Gastroesophageal sphincter (tissue), 4 donors: Measurements from ENCODE around the gene CCDC167. TPM values are rescaled to one million over a fixed set of nuclear protein-coding genes. Genes with fewer than 3 reads are reported as not detected.

Source experiments
- ATAC-seq: fragments of 150-250 bp; one replicate; pipeline ENCODE4 v1.9.1; 2016; ENCODE audit warnings: mild to moderate bottlenecking, moderate library complexity
- H3K27ac ChIP-seq, 4 donors: fragments of 200-600 bp; sonication (generic) in 3 of 4; 1 replicate in 3 of 4; 2 replicates in 1 of 4; pipeline ENCODE4 v1.5.1; 2016 to 2019
- H3K27me3 ChIP-seq: fragments of 200-600 bp; sonication (generic); one replicate; pipeline ENCODE4 v1.5.1; 2019
- H3K36me3 ChIP-seq, 2 donors: fragments of 200-600 bp; sonication (generic); one replicate each; pipeline ENCODE4 v1.5.1; 2019; ENCODE audit warnings: control low read depth in 1 of 2
- H3K4me1 ChIP-seq, 3 donors: fragments of 200-600 bp; sonication (generic); 1 replicate in 2 of 3; 2 replicates in 1 of 3; pipeline ENCODE4 v1.5.1; 2016 to 2019; ENCODE audit warnings: control low read depth in 2 of 3
- H3K4me3 ChIP-seq, 2 donors: fragments of 200-600 bp; sonication (generic); one replicate each; pipeline ENCODE4 v1.5.1; 2019; ENCODE audit warnings: mild to moderate bottlenecking in 1 of 2, moderate library complexity in 1 of 2
- H3K9me3 ChIP-seq, 3 donors: fragments of 200-600 bp; sonication (generic); one replicate each; pipeline ENCODE4 v1.5.1; 2017 to 2019; ENCODE audit warnings: control low read depth in 2 of 3
- CTCF ChIP-seq, 4 experiments: fragments of 200-600 bp in 2 of 4; fragments of 450-650 bp in 2 of 4; sonication (generic) in 1 of 4; IDR thresholded peaks; one replicate each; pipeline ENCODE4 v1.5.1; 2017 to 2019; ENCODE audit warnings: antibody characterized with exemption in 4 of 4, mild to moderate bottlenecking in 2 of 4, moderate library complexity in 2 of 4
- EP300 ChIP-seq: sonication (generic); formaldehyde crosslinking; IDR thresholded peaks from one replicate; pipeline ENCODE4 v1.6.1; 2017; ENCODE audit warnings: antibody characterized with exemption, mild to moderate bottlenecking
- POLR2A ChIP-seq, 2 donors: fragments of 450-650 bp; IDR thresholded peaks; one replicate each; pipeline ENCODE4 v1.6.1; 2017; ENCODE audit warnings: antibody characterized with exemption in 2 of 2, mild to moderate bottlenecking in 2 of 2, moderate library complexity in 1 of 2
- POLR2AphosphoS5 ChIP-seq: sonication (generic); formaldehyde crosslinking; IDR thresholded peaks from one replicate; pipeline ENCODE4 v1.6.1; 2017; ENCODE audit warnings: antibody characterized with exemption
- WGBS, 2 donors: methylation state at CpG; one replicate each; pipeline ENCODE4 v1.1.5; 2018; ENCODE audit warnings: low coverage in 1 of 2; 5-methylcytosine and 5-hydroxymethylcytosine counted together
- total RNA-seq, 4 donors: library from RNA; depleted of rRNA; stranded (reverse); fragments of >200 nt; gene quantifications; one replicate each; pipeline ENCODE4 v1.1.0, GENCODE V29; 2016

The CCDC167 gene
- total RNA-seq, 4 donors from 2014 or later, result 10.6 to 16.2 (median 14.3) TPM

- Histone ChIP-seq H3K27ac (no peak overlapping the region), H3K9me3 (no peaks in the 10 kb centered on the region), H3K4me1 (peaks cover 0 to 26% (median 0%) of the 10 kb centered on the region in 3 donors), H3K27me3 (no peaks in the 10 kb centered on the region), H3K36me3 (peaks cover 0 to 4% of the 10 kb centered on the region in 2 donors), H3K4me3 (no peak overlapping the region)
- WGBS, 2 donors, result 67% methylated on average over 1 of the region's 5 CpGs; no CpG with 5 or more reads in 1 of the 2 donors
- TF ChIP-seq POLR2AphosphoS5 (no peak), EP300 (no peak), POLR2A (IDR thresholded peaks at IDR 0.05) (no peak), CTCF (IDR thresholded peaks at IDR 0.05) (no peak)
- ATAC-seq, result no peak
Measured at GRCh38 chr6:37491830-37492208, 7.9 kb downstream of the CCDC167 start.

GRCh38 chr6:37491171-37491829 lies 8.4 kb downstream of the CCDC167 start:
- Histone ChIP-seq H3K4me1 (peaks cover 0 to 26% (median 0%) of the 10 kb centered on the region in 3 donors), H3K36me3 (peaks cover 0 to 8% of the 10 kb centered on the region in 2 donors), H3K9me3 (no peaks in the 10 kb centered on the region), H3K27me3 (no peaks in the 10 kb centered on the region), H3K27ac (no peak overlapping the region), H3K4me3 (no peak overlapping the region)
- WGBS, 2 donors, result 65 to 100% methylated on average over 1 to 5 of the region's 12 CpGs
- TF ChIP-seq POLR2A (IDR thresholded peaks at IDR 0.05), result no peak
- TF ChIP-seq EP300, result no peak
- no peak for TF ChIP-seq POLR2AphosphoS5
- no peak for TF ChIP-seq CTCF (IDR thresholded peaks at IDR 0.05)
- no peak for ATAC-seq

GRCh38 chr6:37490536-37491170 lies 9.0 kb downstream of the CCDC167 start:
- Histone ChIP-seq H3K4me1 (peaks cover 0 to 26% (median 0%) of the 10 kb centered on the region in 3 donors), H3K36me3 (peaks cover 0 to 13% of the 10 kb centered on the region in 2 donors), H3K4me3 (no peak overlapping the region), H3K9me3 (no peaks in the 10 kb centered on the region), H3K27me3 (no peaks in the 10 kb centered on the region), H3K27ac (no peak overlapping the region)
- TF ChIP-seq POLR2AphosphoS5, result no peak
- TF ChIP-seq POLR2A (IDR thresholded peaks at IDR 0.05), result no peak
- TF ChIP-seq EP300, result no peak
- TF ChIP-seq CTCF (IDR thresholded peaks at IDR 0.05), result no peak
- WGBS, 2 donors, result 68 to 80% methylated on average over 4 to 5 of the region's 9 CpGs
- no peak for ATAC-seq

GRCh38 chr6:37489697-37490336 lies 9.9 kb downstream of the CCDC167 start:
- no peaks in the 10 kb centered on the region for H3K27me3 ChIP-seq
- H3K9me3 ChIP-seq, result no peaks in the 10 kb centered on the region
- no peak for ATAC-seq
- 26% methylated on average over 5 of the region's 10 CpGs; no CpG with 5 or more reads in 1 of the 2 donors for WGBS, 2 donors
- H3K4me1 ChIP-seq, result peaks cover 0 to 26% (median 0%) of the 10 kb centered on the region in 3 donors
- H3K4me3 ChIP-seq, result no peak overlapping the region
- TF ChIP-seq CTCF (IDR thresholded peaks at IDR 0.05), result no peak
- TF ChIP-seq POLR2AphosphoS5, result no peak
- TF ChIP-seq POLR2A (IDR thresholded peaks at IDR 0.05), result no peak
- no peak for TF ChIP-seq EP300
- H3K36me3 ChIP-seq, result peaks cover 0 to 19% of the 10 kb centered on the region in 2 donors
- no peak overlapping the region for H3K27ac ChIP-seq
